Body of pancreas (tissue), 4 donors: ENCODE results near the gene STX11. TPM values are rescaled to one million over a fixed set of nuclear protein-coding genes. Genes with fewer than 3 reads are reported as not detected.

Source experiments
- ATAC-seq: fragments of 150-250 bp; one replicate; pipeline ENCODE4 v1.9.1; 2016
- DNase-seq, 4 donors: peaks; one replicate each; pipeline ENCODE4 v3.0.0-alpha.2; 2019
- H3K27ac ChIP-seq, 4 donors: fragments of 200-600 bp; sonication (generic); 1 replicate in 3 of 4; 2 replicates in 1 of 4; pipeline versions ENCODE4 v1.5.1 to v1.6.1; 2016 to 2019; ENCODE audit warnings: mild to moderate bottlenecking in 1 of 4, mixed read lengths in 1 of 4, moderate library complexity in 1 of 4
- H3K27me3 ChIP-seq, 2 donors: fragments of 200-600 bp; sonication (generic); one replicate each; pipeline ENCODE4 v1.6.0; 2016; ENCODE audit warnings: mild to moderate bottlenecking in 1 of 2
- H3K36me3 ChIP-seq, 2 donors: fragments of 200-600 bp; sonication (generic); replicated peaks in 1 of 2; 2 replicates each; pipeline ENCODE4 v1.5.1; 2016; ENCODE audit warnings: low read depth in 2 of 2; ENCODE audit not compliant: insufficient read depth in 1 of 2
- H3K4me1 ChIP-seq: fragments of 200-600 bp; sonication (generic); one replicate; pipeline ENCODE4 v1.6.0; 2016
- H3K4me3 ChIP-seq, 2 donors: fragments of 200-600 bp; sonication (generic); 1 replicate in 1 of 2; 2 replicates in 1 of 2; pipeline ENCODE4 v1.5.1; 2016 to 2019
- H3K9me3 ChIP-seq, 3 donors: fragments of 200-600 bp; sonication (generic); 1 replicate in 2 of 3; 2 replicates in 1 of 3; pipeline ENCODE4 v1.5.1; 2016
- POLR2A ChIP-seq, 3 donors: fragments of 450-650 bp; IDR thresholded peaks; one replicate each; pipeline ENCODE4 v1.6.1; 2016; ENCODE audit warnings: antibody characterized with exemption in 3 of 3, mild to moderate bottlenecking in 2 of 3
- WGBS, 2 donors: methylation state at CpG; one replicate each; pipeline ENCODE4 v1.1.5; 2017; 5-methylcytosine and 5-hydroxymethylcytosine counted together
- intact Hi-C: fragments of 100-400 bp; cut with DNase I; formaldehyde crosslinking; loops from one replicate; pipeline ENCODE4 v1.15.1; 2023
- total RNA-seq, 2 donors: library from RNA; depleted of rRNA; stranded (reverse); fragments of >200 nt; gene quantifications; one replicate each; pipeline ENCODE4 v1.1.0, GENCODE V29; 2016
- TF ChIP-seq, protein P1 (sequence below), 7 experiments: fragments of 450-650 bp in 4 of 7; fragments of 200-600 bp in 3 of 7; sonication (generic) in 3 of 7; IDR thresholded peaks; one replicate each; pipeline ENCODE4 v1.5.1; 2016 to 2019; ENCODE audit warnings: antibody characterized with exemption in 7 of 7

STX11 gene
- total RNA-seq, 2 donors from 2014 or later: 4.4 to 7.6 TPM

DNA sequence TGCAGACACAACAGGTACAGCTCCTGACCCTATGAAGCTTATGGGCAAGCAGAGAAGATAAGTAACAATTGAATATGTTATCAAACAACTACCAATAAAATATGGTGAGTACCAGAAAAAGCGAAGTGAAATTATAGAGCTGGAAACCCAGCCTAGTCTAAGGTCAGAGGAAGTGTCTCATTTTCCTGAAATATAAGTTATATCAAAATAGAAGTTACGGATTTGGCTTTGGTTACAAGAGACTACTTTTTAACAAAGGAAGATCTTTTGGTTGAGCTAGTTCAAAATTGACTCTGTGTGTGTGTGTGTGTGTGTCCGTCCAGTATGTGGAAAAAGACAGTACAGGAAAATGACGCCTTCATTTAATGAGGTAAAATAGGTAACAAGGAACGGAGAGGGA lies 8.9 kb downstream of the STX11 start:
- Histone ChIP-seq H3K4me1 (peaks cover 11% of the 10 kb centered on the region), H3K4me3 (no peak overlapping the region), H3K27me3 (no peaks in the 10 kb centered on the region), H3K27ac (no peak overlapping the region), H3K36me3 (no peaks in the 10 kb centered on the region), H3K9me3 (no peaks in the 10 kb centered on the region)
- DNase-seq (no peak), ATAC-seq (no peak)
- intact Hi-C loops: no loop called here
- WGBS, 2 donors: 74 to 86% methylated on average over 5 of the region's 5 CpGs
- no peak for TF ChIP-seq POLR2A (IDR thresholded peaks at IDR 0.05)
- TF ChIP-seq, protein P1, sequence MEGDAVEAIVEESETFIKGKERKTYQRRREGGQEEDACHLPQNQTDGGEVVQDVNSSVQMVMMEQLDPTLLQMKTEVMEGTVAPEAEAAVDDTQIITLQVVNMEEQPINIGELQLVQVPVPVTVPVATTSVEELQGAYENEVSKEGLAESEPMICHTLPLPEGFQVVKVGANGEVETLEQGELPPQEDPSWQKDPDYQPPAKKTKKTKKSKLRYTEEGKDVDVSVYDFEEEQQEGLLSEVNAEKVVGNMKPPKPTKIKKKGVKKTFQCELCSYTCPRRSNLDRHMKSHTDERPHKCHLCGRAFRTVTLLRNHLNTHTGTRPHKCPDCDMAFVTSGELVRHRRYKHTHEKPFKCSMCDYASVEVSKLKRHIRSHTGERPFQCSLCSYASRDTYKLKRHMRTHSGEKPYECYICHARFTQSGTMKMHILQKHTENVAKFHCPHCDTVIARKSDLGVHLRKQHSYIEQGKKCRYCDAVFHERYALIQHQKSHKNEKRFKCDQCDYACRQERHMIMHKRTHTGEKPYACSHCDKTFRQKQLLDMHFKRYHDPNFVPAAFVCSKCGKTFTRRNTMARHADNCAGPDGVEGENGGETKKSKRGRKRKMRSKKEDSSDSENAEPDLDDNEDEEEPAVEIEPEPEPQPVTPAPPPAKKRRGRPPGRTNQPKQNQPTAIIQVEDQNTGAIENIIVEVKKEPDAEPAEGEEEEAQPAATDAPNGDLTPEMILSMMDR (IDR thresholded peaks at IDR 0.05): no peak

DNA sequence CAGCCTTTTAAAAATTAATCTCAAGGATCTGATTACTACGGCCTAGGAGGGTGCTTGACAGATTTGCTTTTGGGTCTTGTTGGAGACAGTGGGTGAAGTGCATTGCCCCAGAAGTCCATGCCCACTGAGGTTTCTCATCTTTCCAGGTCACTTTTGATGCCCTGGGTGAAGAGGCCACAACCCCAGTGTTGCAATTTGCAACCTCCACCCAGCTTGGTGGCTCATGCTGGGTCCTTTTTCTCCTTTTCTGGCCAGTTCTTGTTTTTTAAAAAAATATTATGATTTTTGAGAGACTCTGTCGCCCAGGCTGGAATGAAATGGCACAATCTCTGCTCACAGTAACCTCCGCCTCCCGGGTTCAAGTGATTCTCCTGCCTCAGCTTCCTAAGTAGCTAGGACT lies 9.4 kb downstream of the STX11 start:
- intact Hi-C loops: no loop called here
- TF ChIP-seq, protein P1 (IDR thresholded peaks at IDR 0.05): no peak
- no peak for TF ChIP-seq POLR2A (IDR thresholded peaks at IDR 0.05)
- ATAC-seq: no peak
- H3K4me1 ChIP-seq: peaks cover 11% of the 10 kb centered on the region
- no peak for DNase-seq
- H3K36me3 ChIP-seq: no peaks in the 10 kb centered on the region
- WGBS, 2 donors: 82% methylated on average over 4 of the region's 4 CpGs
- no peaks in the 10 kb centered on the region for H3K27me3 ChIP-seq
- no peaks in the 10 kb centered on the region for H3K9me3 ChIP-seq
- no peak overlapping the region for H3K4me3 ChIP-seq
- H3K27ac ChIP-seq: peak overlapping the region in 1 of 4 donors; percentile 20

DNA sequence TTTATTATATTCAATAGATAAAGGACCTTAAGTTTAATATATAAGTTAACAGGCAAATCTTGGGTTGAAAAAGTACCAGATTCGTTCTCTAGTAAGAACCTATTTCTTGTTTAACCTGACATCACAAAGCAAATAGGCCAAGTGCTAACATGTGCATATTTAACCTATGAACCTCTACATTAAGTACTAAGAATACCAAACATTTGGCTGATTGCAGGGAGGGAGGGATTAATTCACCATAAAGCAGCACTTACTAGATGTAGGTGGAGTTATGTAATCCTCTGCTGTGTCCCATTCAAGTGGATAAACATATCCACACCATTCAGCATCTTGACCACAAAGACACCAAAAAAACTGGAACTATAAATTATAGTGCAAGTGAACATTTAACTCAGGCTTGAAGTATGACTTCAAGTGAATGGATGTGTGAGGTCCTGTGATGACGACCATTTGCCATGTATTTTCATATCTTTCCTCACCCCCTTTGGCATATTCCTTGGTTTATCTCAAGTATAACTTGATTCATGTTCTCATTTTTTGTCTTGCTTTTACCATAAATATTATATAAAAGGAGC lies 10.2 kb downstream of the STX11 start:
- TF ChIP-seq, protein P1 (IDR thresholded peaks at IDR 0.05): no peak
- TF ChIP-seq POLR2A (IDR thresholded peaks at IDR 0.05): no peak
- ATAC-seq (no peak), DNase-seq (no peak)
- no peak overlapping the region for H3K27ac ChIP-seq
- intact Hi-C loops: no loop called here
- WGBS, 2 donors: 63 to 76% methylated on average over 2 of the region's 2 CpGs
- no peak overlapping the region for H3K4me3 ChIP-seq
- peaks cover 11% of the 10 kb centered on the region for H3K4me1 ChIP-seq
- H3K36me3 ChIP-seq: no peaks in the 10 kb centered on the region
- no peaks in the 10 kb centered on the region for H3K27me3 ChIP-seq
- no peaks in the 10 kb centered on the region for H3K9me3 ChIP-seq

DNA sequence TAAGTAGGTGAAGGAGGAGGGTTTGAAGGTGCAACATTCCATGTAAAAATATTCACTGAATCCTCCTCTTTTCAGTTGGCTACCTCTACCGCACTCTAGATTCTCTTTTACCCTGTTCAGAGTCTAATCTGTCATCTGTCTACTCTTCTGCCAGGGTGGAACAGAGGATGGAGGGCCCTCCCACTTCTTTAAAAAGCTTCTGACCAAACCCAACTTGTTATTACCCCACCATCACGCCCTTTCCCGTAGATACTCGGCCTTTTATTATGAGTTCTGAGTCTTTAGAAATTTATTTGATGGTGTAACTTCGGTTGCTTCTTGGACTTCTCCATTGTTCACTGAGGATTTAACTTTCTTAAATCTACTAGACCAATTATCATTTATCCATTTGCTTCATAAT lies 11.7 kb downstream of the STX11 start:
- intact Hi-C loops: no loop called here
- peaks cover 11% of the 10 kb centered on the region for H3K4me1 ChIP-seq
- no peak for DNase-seq
- WGBS, 2 donors: 80 to 91% methylated on average over 5 of the region's 5 CpGs
- H3K36me3 ChIP-seq: no peaks in the 10 kb centered on the region
- no peak overlapping the region for H3K27ac ChIP-seq
- H3K9me3 ChIP-seq: no peaks in the 10 kb centered on the region
- no peak for ATAC-seq
- TF ChIP-seq POLR2A (IDR thresholded peaks at IDR 0.05): no peak
- TF ChIP-seq, protein P1 (IDR thresholded peaks at IDR 0.05): no peak
- H3K27me3 ChIP-seq: no peaks in the 10 kb centered on the region
- H3K4me3 ChIP-seq: no peak overlapping the region

DNA sequence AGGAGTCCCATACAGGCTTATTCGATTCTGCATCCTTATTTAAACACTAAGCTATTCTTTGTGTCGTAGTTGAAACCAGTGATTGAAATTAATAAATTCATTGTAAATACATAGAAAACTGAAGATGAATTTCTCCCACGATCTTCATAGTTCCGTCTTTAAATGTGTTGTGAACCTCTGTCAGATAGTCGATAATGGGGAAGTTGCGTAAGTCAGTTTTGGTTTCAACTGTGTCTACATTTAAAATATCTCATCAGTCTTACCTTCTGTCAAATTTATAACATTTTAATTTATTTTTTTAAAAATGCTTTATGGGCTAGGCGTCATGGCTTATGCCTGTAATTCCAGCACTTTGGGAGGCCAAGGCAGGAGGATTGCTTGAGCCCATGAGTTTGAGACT lies 12.7 kb downstream of the STX11 start:
- H3K27ac ChIP-seq: no peak overlapping the region
- H3K36me3 ChIP-seq: no peaks in the 10 kb centered on the region
- intact Hi-C loops: no loop called here
- 71 to 86% methylated on average over 7 of the region's 7 CpGs for WGBS, 2 donors
- H3K4me1 ChIP-seq: peaks cover 10% of the 10 kb centered on the region
- no peaks in the 10 kb centered on the region for H3K27me3 ChIP-seq
- no peaks in the 10 kb centered on the region for H3K9me3 ChIP-seq
- TF ChIP-seq, protein P1 (IDR thresholded peaks at IDR 0.05): no peak
- TF ChIP-seq POLR2A (IDR thresholded peaks at IDR 0.05): no peak
- no peak for DNase-seq
- H3K4me3 ChIP-seq: no peak overlapping the region
- no peak for ATAC-seq
